WTC11 (cell line): Measurements from ENCODE around the gene FGF1. TPM values are rescaled to one million over a fixed set of nuclear protein-coding genes. Genes with fewer than 3 reads are reported as not detected.

ENCODE experiments used
- ATAC-seq: fragments of 200-7000 bp; cut with Tn5 transposase; 2 replicates; pipeline ENCODE4 v1.10.0; 2021; ENCODE audit warnings: mild to moderate bottlenecking, moderate library complexity
- CTCF ChIA-PET: fragments of 300-600 bp; sonication (Branson Sonifier 250); formaldehyde crosslinking; loops from one replicate; lab custom pipeline; 2021; ENCODE audit warnings: antibody characterized with exemption; lab: Charles Lee
- POLR2A ChIA-PET: fragments of 350-600 bp; sonication (Branson Sonifier 250); formaldehyde crosslinking; loops from one replicate; lab custom pipeline; 2021; ENCODE audit warnings: antibody characterized with exemption; lab: Charles Lee
- DNase-seq: peaks from one replicate; pipeline ENCODE4 v3.0.0; 2021; ENCODE audit warnings: low spot score
- H3K27ac Mint-ChIP-seq: 2 replicates; pipeline ENCODE4 v1.8.0; 2021; ENCODE audit warnings: mixed read lengths
- H3K27me3 Mint-ChIP-seq: 2 replicates; pipeline ENCODE4 v1.8.0; 2021; ENCODE audit warnings: low read depth, mild to moderate bottlenecking, moderate library complexity, mixed read lengths
- H3K36me3 Mint-ChIP-seq: 2 replicates; pipeline ENCODE4 v1.8.0; 2021; ENCODE audit warnings: mixed read lengths
- H3K4me1 Mint-ChIP-seq: 2 replicates; pipeline ENCODE4 v1.8.0; 2022; ENCODE audit warnings: mixed read lengths
- H3K4me3 Mint-ChIP-seq: 2 replicates; pipeline ENCODE4 v1.8.0; 2021; ENCODE audit warnings: mild to moderate bottlenecking, moderate library complexity, mixed read lengths
- H3K9me3 Mint-ChIP-seq: 2 replicates; pipeline ENCODE4 v1.8.0; 2021; ENCODE audit warnings: mixed read lengths
- ATF1 ChIP-seq: sonication (generic); formaldehyde crosslinking; IDR thresholded peaks from 2 replicates; pipeline ENCODE4 v1.8.1; 2023; ENCODE audit warnings: mild to moderate bottlenecking, moderate library complexity, missing genetic modification reagents
- FOXJ3 ChIP-seq: sonication (generic); formaldehyde crosslinking; IDR thresholded peaks from 2 replicates; pipeline ENCODE4 v1.9.0; 2021; ENCODE audit warnings: missing genetic modification reagents, mild to moderate bottlenecking, borderline replicate concordance
- FOXP1 ChIP-seq: sonication (generic); formaldehyde crosslinking; IDR thresholded peaks from 2 replicates; pipeline ENCODE4 v1.8.0; 2022; ENCODE audit warnings: missing genetic modification reagents, mild to moderate bottlenecking, moderate library complexity, borderline replicate concordance
- GABPB1 ChIP-seq: sonication (generic); formaldehyde crosslinking; IDR thresholded peaks from 2 replicates; pipeline ENCODE4 v1.8.1; 2023; ENCODE audit warnings: mild to moderate bottlenecking, missing genetic modification reagents
- GTF2I ChIP-seq: fragments of 250-450 bp; sonication (Bioruptor Pico); conservative IDR thresholded peaks from 2 replicates; pipeline ENCODE4 v1.4.0; 2021; ENCODE audit warnings: mild to moderate bottlenecking
- IRF2 ChIP-seq: sonication (generic); formaldehyde crosslinking; IDR thresholded peaks from 2 replicates; pipeline ENCODE4 v1.8.0; 2022; ENCODE audit warnings: low read depth, missing genetic modification reagents, borderline replicate concordance
- MXD4 ChIP-seq: fragments of 250-450 bp; sonication (Bioruptor Pico); IDR thresholded peaks from 2 replicates; pipeline ENCODE4 v1.8.0; 2021; ENCODE audit warnings: mild to moderate bottlenecking, moderate library complexity, borderline replicate concordance
- NR3C1 ChIP-seq: sonication (generic); formaldehyde crosslinking; conservative IDR thresholded peaks from 2 replicates; pipeline ENCODE4 v1.8.1; 2023; ENCODE audit warnings: low read depth, mild to moderate bottlenecking, missing genetic modification reagents
- PRRX2 ChIP-seq: fragments of 250-450 bp; sonication (Bioruptor Pico); IDR thresholded peaks from 2 replicates; pipeline ENCODE4 v1.8.0; 2021; ENCODE audit warnings: mild to moderate bottlenecking
- SMAD3 ChIP-seq: sonication (generic); formaldehyde crosslinking; IDR thresholded peaks from 2 replicates; pipeline ENCODE4 v1.8.0; 2022; ENCODE audit warnings: missing genetic modification reagents, mild to moderate bottlenecking, borderline replicate concordance
- SMAD4 ChIP-seq: sonication (generic); formaldehyde crosslinking; IDR thresholded peaks from 2 replicates; pipeline ENCODE4 v1.8.0; 2022; ENCODE audit warnings: mild to moderate bottlenecking, missing genetic modification reagents
- SOX15 ChIP-seq: fragments of 250-450 bp; sonication (Bioruptor Pico); IDR thresholded peaks from 2 replicates; pipeline ENCODE4 v1.9.0; 2021; ENCODE audit warnings: mild to moderate bottlenecking
- ZBTB21 ChIP-seq: sonication (generic); formaldehyde crosslinking; IDR thresholded peaks from 2 replicates; pipeline ENCODE4 v1.8.1; 2023; ENCODE audit warnings: mild to moderate bottlenecking, missing genetic modification reagents, borderline replicate concordance
- ZNF423 ChIP-seq: fragments of 250-450 bp; sonication (Bioruptor Pico); IDR thresholded peaks from 2 replicates; pipeline ENCODE4 v2.1.2; 2022; ENCODE audit warnings: mild to moderate bottlenecking, moderate library complexity
- total RNA-seq: library from RNA; stranded (reverse); gene quantifications from 3 replicates; pipeline ENCODE4 v1.2.3, GENCODE V29; 2021
- TF ChIP-seq, protein P1 (sequence below): fragments of 200-600 bp; IDR thresholded peaks from 2 replicates; pipeline ENCODE4 v1.8.0; 2022; ENCODE audit warnings: antibody characterized with exemption
- TF ChIP-seq, protein P2 (sequence below): sonication (generic); formaldehyde crosslinking; IDR thresholded peaks from 2 replicates; pipeline ENCODE4 v1.8.1; 2022; ENCODE audit warnings: low read depth, missing genetic modification reagents, borderline replicate concordance
- TF ChIP-seq, protein P3 (sequence below): sonication (generic); formaldehyde crosslinking; IDR thresholded peaks from 2 replicates; pipeline ENCODE4 v1.8.1; 2022; ENCODE audit warnings: mild to moderate bottlenecking, moderate library complexity, missing genetic modification reagents
- TF ChIP-seq, protein P4 (sequence below): sonication (generic); formaldehyde crosslinking; IDR thresholded peaks from 2 replicates; pipeline ENCODE4 v1.8.1; 2022; ENCODE audit warnings: mild to moderate bottlenecking, missing genetic modification reagents, moderate library complexity, borderline replicate concordance
- TF ChIP-seq, protein P5 (sequence below): sonication (generic); formaldehyde crosslinking; IDR thresholded peaks from 2 replicates; pipeline ENCODE4 v1.8.0; 2022; ENCODE audit warnings: mild to moderate bottlenecking, missing genetic modification reagents
- TF ChIP-seq, protein P6 (sequence below): sonication (generic); formaldehyde crosslinking; IDR thresholded peaks from 2 replicates; pipeline ENCODE4 v1.8.0; 2022; ENCODE audit warnings: mild to moderate bottlenecking, missing genetic modification reagents
- TF ChIP-seq, protein P7 (sequence below): sonication (generic); formaldehyde crosslinking; IDR thresholded peaks from 2 replicates; pipeline ENCODE4 v1.8.0; 2023; ENCODE audit warnings: mild to moderate bottlenecking, missing genetic modification reagents
- TF ChIP-seq, protein P8 (sequence below): sonication (generic); formaldehyde crosslinking; conservative IDR thresholded peaks from 2 replicates; pipeline ENCODE4 v1.8.1; 2022; ENCODE audit warnings: mild to moderate bottlenecking, missing genetic modification reagents

The FGF1 gene
- total RNA-seq, 1 experiment from 2014 or later = 0.55 TPM

DNA sequence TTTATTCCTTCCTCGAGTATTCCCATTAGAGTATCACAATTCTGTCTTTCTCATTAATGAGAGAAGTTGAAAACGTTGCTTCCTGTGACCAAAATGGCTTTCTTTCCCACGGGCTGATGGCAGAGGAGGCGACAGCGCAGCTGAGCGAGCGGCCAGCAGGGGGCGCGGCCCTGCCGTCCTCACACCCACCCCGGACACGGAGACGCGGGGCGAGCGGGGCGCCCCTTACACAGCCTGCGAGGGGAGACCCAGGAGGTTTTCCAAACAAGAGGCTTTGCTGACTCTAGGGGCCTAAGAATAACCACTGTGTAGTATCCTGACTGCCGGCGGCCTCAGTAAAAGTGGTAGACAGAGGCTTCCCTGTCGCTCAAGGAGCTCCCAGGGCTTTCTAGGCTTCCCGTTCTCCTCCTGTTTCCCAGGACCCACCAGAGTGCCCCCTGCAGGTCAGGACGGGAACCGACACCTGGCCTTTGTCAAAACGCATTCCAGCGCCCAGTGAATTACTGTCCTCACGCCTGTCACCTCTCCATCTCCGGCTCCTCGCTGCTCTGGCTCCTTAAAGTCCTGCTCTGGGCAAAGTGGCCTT, 27.3 kb upstream of the FGF1 start (continued):
- TF ChIP-seq, protein P1, sequence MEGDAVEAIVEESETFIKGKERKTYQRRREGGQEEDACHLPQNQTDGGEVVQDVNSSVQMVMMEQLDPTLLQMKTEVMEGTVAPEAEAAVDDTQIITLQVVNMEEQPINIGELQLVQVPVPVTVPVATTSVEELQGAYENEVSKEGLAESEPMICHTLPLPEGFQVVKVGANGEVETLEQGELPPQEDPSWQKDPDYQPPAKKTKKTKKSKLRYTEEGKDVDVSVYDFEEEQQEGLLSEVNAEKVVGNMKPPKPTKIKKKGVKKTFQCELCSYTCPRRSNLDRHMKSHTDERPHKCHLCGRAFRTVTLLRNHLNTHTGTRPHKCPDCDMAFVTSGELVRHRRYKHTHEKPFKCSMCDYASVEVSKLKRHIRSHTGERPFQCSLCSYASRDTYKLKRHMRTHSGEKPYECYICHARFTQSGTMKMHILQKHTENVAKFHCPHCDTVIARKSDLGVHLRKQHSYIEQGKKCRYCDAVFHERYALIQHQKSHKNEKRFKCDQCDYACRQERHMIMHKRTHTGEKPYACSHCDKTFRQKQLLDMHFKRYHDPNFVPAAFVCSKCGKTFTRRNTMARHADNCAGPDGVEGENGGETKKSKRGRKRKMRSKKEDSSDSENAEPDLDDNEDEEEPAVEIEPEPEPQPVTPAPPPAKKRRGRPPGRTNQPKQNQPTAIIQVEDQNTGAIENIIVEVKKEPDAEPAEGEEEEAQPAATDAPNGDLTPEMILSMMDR = peak; percentile 99
- no peak for TF ChIP-seq SMAD4 (CRISPR knock-in tag)
- TF ChIP-seq, protein P2, sequence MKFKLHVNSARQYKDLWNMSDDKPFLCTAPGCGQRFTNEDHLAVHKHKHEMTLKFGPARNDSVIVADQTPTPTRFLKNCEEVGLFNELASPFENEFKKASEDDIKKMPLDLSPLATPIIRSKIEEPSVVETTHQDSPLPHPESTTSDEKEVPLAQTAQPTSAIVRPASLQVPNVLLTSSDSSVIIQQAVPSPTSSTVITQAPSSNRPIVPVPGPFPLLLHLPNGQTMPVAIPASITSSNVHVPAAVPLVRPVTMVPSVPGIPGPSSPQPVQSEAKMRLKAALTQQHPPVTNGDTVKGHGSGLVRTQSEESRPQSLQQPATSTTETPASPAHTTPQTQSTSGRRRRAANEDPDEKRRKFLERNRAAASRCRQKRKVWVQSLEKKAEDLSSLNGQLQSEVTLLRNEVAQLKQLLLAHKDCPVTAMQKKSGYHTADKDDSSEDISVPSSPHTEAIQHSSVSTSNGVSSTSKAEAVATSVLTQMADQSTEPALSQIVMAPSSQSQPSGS (CRISPR knock-in tag) = no peak
- 0 out of 2 replicates have a peak, but pooled peaks have one; percentile 79 for TF ChIP-seq PRRX2 (CRISPR knock-in tag)
- TF ChIP-seq, protein P3, sequence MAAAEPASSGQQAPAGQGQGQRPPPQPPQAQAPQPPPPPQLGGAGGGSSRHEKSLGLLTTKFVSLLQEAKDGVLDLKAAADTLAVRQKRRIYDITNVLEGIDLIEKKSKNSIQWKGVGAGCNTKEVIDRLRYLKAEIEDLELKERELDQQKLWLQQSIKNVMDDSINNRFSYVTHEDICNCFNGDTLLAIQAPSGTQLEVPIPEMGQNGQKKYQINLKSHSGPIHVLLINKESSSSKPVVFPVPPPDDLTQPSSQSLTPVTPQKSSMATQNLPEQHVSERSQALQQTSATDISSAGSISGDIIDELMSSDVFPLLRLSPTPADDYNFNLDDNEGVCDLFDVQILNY = 0 out of 2 replicates have a peak, but pooled peaks have one; percentile 34
- TF ChIP-seq NR3C1 (CRISPR knock-in tag) = no peak

DNA sequence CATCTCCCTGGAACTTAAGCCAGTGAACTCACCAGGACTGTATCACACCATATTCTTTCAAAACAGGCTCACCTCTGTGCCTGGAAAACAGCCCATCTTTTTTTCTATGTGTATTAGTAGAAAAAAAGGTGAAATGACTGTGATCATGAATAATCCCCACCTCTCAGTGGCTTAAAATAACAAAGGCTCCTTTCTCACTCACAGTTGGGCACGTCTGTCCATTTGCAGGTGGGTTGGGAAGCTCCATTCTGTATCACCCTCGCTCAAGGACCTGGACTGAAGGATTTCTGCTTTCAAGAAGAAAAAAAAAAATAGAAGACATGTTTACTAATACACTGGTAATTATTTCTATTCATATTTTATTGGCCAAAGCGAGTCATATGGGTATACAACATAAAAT, 17.3 kb upstream of the FGF1 start:
- H3K36me3 Mint-ChIP-seq = peaks cover 36% of the 10 kb centered on the region
- TF ChIP-seq FOXP1 (no peak), ZNF423 (CRISPR knock-in tag) (no peak), ZBTB21 (no peak), ATF1 (CRISPR knock-in tag) (no peak), SOX15 (CRISPR knock-in tag) (no peak), SMAD3 (no peak), GABPB1 (CRISPR knock-in tag) (no peak), GTF2I (CRISPR knock-in tag) (no peak), MXD4 (CRISPR knock-in tag) (no peak), IRF2 (no peak), FOXJ3 (CRISPR knock-in tag) (no peak)
- TF ChIP-seq, protein P4, sequence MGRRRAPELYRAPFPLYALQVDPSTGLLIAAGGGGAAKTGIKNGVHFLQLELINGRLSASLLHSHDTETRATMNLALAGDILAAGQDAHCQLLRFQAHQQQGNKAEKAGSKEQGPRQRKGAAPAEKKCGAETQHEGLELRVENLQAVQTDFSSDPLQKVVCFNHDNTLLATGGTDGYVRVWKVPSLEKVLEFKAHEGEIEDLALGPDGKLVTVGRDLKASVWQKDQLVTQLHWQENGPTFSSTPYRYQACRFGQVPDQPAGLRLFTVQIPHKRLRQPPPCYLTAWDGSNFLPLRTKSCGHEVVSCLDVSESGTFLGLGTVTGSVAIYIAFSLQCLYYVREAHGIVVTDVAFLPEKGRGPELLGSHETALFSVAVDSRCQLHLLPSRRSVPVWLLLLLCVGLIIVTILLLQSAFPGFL (CRISPR knock-in tag) = no peak
- TF ChIP-seq, protein P5, sequence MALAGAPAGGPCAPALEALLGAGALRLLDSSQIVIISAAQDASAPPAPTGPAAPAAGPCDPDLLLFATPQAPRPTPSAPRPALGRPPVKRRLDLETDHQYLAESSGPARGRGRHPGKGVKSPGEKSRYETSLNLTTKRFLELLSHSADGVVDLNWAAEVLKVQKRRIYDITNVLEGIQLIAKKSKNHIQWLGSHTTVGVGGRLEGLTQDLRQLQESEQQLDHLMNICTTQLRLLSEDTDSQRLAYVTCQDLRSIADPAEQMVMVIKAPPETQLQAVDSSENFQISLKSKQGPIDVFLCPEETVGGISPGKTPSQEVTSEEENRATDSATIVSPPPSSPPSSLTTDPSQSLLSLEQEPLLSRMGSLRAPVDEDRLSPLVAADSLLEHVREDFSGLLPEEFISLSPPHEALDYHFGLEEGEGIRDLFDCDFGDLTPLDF = no peak
- TF ChIP-seq, protein P6, sequence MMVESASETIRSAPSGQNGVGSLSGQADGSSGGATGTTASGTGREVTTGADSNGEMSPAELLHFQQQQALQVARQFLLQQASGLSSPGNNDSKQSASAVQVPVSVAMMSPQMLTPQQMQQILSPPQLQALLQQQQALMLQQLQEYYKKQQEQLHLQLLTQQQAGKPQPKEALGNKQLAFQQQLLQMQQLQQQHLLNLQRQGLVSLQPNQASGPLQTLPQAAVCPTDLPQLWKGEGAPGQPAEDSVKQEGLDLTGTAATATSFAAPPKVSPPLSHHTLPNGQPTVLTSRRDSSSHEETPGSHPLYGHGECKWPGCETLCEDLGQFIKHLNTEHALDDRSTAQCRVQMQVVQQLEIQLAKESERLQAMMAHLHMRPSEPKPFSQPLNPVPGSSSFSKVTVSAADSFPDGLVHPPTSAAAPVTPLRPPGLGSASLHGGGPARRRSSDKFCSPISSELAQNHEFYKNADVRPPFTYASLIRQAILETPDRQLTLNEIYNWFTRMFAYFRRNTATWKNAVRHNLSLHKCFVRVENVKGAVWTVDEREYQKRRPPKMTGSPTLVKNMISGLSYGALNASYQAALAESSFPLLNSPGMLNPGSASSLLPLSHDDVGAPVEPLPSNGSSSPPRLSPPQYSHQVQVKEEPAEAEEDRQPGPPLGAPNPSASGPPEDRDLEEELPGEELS (CRISPR knock-in tag) = no peak; the same call in 1 of the 2 replicates
- TF ChIP-seq, protein P2 (CRISPR knock-in tag) = no peak
- TF ChIP-seq, protein P7, sequence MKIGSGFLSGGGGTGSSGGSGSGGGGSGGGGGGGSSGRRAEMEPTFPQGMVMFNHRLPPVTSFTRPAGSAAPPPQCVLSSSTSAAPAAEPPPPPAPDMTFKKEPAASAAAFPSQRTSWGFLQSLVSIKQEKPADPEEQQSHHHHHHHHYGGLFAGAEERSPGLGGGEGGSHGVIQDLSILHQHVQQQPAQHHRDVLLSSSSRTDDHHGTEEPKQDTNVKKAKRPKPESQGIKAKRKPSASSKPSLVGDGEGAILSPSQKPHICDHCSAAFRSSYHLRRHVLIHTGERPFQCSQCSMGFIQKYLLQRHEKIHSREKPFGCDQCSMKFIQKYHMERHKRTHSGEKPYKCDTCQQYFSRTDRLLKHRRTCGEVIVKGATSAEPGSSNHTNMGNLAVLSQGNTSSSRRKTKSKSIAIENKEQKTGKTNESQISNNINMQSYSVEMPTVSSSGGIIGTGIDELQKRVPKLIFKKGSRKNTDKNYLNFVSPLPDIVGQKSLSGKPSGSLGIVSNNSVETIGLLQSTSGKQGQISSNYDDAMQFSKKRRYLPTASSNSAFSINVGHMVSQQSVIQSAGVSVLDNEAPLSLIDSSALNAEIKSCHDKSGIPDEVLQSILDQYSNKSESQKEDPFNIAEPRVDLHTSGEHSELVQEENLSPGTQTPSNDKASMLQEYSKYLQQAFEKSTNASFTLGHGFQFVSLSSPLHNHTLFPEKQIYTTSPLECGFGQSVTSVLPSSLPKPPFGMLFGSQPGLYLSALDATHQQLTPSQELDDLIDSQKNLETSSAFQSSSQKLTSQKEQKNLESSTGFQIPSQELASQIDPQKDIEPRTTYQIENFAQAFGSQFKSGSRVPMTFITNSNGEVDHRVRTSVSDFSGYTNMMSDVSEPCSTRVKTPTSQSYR (CRISPR knock-in tag) = no peak
- TF ChIP-seq, protein P8, sequence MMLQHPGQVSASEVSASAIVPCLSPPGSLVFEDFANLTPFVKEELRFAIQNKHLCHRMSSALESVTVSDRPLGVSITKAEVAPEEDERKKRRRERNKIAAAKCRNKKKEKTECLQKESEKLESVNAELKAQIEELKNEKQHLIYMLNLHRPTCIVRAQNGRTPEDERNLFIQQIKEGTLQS = no peak
- TF ChIP-seq, all 79 proteins: peak for 0
- POLR2A ChIA-PET = interaction anchor here (0.9 to 1.0 kb wide), 2 partner anchors 15 to 48 kb away, joined by 3 to 4 read pairs; no protein-coding TSS in a partner anchor
- DNase-seq (no peak), ATAC-seq (peak; percentile 33)
- Mint-ChIP-seq H3K27me3 (no peaks in the 10 kb centered on the region; the same call in 1 of the 2 replicates), H3K27ac (peak overlapping the region; percentile 93), H3K4me1 (peaks cover 66% of the 10 kb centered on the region), H3K9me3 (peaks cover 26% of the 10 kb centered on the region), H3K4me3 (peak overlapping the region; percentile 72)
- CTCF ChIA-PET = interaction anchor here (0.6 to 9.0 kb wide), 9 partner anchors 10 to 331 kb away, joined by 3 to 240 read pairs (median 13); partner anchors contain the start of gene ARHGAP26
